Fibroblast of villous mesenchyme (primary cell): ENCODE data around the gene NRG3. TPM values are rescaled to one million over a fixed set of nuclear protein-coding genes. Genes with fewer than 3 reads are reported as not detected.
"Not testable (repeated sequence)": the region's sequence is repeated elsewhere in the genome, so short reads cannot be mapped to it uniquely, and the experiment has no call there.

Source experiments
- DNase-seq: peaks from one replicate; pipeline ENCODE4 v3.0.0-alpha.2; 2010; ENCODE audit warnings: low read depth
- H3K4me3 ChIP-seq: 2 replicates; pipeline ENCODE4 v1.5.1; 2011; ENCODE audit warnings: low read depth, mild to moderate bottlenecking, low read length
- total RNA-seq: library from RNA; depleted of rRNA; stranded (reverse); fragments of >200 nt; gene quantifications from 2 replicates; pipeline ENCODE4 v1.2.3, GENCODE V29; 2012
- TF ChIP-seq, protein P1 (sequence below): IDR thresholded peaks from 2 replicates; pipeline ENCODE4 v1.5.1; 2012; ENCODE audit warnings: low read depth, mild to moderate bottlenecking, low read length; ENCODE audit not compliant: insufficient read depth

Gene NRG3
- total RNA-seq, 1 donor, result not detected

DNA sequence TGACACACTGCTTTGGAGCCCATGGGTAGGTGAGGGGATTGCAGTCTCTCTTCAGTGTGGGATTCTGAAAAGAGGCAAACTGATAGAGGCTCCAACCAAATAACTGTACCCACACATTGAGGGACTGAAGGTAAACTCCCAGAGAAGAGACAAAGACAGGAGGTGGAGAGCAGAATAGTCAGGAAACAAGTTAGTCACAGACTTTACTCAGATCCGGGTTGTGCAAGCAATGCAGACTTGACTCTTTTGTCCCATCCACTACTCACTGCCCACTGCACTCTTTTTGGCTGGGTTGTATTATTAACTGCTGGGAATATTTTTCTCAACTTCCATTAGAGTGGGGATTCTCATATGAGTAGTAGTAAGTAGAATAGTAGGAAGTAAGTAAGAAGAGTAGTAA lies 152.7 kb downstream of the NRG3 start:
- DNase-seq, result no peak
- H3K4me3 ChIP-seq, result no peak overlapping the region
- TF ChIP-seq, protein P1, sequence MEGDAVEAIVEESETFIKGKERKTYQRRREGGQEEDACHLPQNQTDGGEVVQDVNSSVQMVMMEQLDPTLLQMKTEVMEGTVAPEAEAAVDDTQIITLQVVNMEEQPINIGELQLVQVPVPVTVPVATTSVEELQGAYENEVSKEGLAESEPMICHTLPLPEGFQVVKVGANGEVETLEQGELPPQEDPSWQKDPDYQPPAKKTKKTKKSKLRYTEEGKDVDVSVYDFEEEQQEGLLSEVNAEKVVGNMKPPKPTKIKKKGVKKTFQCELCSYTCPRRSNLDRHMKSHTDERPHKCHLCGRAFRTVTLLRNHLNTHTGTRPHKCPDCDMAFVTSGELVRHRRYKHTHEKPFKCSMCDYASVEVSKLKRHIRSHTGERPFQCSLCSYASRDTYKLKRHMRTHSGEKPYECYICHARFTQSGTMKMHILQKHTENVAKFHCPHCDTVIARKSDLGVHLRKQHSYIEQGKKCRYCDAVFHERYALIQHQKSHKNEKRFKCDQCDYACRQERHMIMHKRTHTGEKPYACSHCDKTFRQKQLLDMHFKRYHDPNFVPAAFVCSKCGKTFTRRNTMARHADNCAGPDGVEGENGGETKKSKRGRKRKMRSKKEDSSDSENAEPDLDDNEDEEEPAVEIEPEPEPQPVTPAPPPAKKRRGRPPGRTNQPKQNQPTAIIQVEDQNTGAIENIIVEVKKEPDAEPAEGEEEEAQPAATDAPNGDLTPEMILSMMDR, result no peak

DNA sequence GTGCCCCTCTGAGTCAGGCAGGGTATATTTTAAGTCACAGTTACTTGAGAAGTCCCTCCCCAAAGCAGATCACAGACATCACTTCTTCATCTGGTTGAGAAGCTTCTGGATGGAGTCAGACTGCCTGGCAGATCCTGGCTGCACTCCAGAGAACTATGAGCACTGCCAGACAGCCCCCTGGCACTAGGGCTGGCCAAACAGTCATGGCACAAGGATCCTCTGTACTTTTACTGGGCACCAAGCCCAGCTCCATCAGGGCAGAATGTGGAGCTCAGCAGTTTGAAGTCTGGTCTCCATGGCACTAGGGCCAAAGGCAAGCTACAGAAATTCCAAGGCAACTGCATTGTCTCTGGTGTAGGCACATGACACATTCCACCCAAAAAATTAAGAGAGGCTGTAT lies 162.1 kb downstream of the NRG3 start:
- no peak for DNase-seq
- TF ChIP-seq, protein P1, result no peak

DNA sequence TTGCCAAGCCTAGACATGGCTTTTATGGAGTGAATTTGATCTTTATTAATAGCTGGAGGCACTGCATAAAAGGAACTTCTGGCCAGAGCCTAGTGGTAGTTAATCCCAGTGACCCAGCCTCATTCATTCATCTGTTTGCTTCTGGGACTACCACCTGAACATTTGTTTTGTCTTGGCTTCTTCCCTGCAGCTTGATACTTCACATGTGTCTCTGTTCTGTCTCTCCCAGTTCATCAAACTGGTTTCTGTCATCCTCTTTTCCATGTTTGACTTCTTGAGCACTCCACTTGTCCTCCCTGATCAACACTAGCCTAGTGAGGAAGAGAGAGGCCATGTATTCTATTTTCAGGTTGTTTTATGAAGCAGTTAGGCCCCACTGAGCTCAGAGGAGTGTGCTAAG lies 163.6 kb downstream of the NRG3 start:
- no peak overlapping the region for H3K4me3 ChIP-seq
- TF ChIP-seq, protein P1, result no peak
- DNase-seq, result no peak

More for the DNA sequence above, 162.1 kb downstream of the NRG3 start:
- H3K4me3 ChIP-seq, result no peak overlapping the region

DNA sequence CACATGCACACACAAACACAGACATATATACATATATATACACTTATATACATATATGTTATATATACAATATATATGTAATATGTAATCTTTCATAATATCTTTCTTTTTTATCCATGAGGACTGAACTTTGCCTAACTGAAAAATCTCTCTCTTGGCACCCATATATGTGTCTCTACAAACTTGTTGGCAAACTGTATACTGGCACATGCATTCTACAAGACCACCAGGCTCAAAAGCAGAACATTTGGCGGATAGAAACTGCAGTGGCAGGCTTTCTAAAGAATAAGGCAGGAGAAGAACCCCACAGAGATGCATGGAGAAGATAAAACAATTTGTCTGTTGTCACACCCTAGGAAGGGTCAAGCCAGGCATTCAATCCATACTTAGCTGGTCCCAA lies 165.3 kb downstream of the NRG3 start:
- TF ChIP-seq, protein P1, result no peak

DNA sequence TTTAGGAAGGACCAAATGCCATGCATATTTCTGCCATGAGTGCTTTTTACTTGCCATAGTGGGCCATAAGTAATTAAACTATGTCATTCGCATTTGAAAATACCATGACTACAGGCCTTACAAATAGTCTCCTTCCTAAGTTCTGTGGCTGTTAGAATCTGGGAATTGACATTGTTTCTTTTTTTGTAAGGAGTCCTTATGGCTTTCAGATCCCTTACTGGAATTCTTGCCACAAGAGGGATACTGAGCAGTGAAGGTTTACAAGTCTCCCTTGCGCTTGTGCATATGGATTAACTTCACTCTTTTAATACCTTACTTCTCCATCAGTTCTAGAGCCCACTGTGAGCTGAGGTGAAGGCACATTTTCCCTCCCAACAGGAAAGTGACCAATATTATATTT lies 166.0 kb downstream of the NRG3 start:
- TF ChIP-seq, protein P1, result no peak
- no peak overlapping the region for H3K4me3 ChIP-seq
- no peak for DNase-seq

More for the DNA sequence above, 165.3 kb downstream of the NRG3 start:
- no peak overlapping the region for H3K4me3 ChIP-seq
- DNase-seq, result no peak

DNA sequence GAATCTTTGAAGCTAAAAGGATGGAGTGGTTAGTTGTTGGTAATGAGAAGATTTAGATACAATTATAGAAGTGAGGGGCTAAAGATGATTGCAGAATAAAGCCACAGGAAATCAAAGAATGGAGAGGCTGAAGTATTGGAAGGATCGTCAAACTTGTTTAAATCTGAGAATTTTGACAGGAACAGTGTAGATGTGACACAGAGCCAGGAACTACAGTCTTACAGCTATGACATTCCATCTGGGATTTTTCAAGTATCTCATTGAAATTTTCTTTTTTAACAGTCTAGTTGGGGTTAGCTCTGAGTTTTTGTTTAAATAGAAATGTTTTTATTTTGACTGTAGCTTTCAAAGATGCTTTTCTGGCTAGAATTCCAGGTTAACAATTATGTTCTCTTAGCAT lies 181.4 kb downstream of the NRG3 start:
- TF ChIP-seq, protein P1, result no peak
- DNase-seq, result no peak
- no peak overlapping the region for H3K4me3 ChIP-seq

DNA sequence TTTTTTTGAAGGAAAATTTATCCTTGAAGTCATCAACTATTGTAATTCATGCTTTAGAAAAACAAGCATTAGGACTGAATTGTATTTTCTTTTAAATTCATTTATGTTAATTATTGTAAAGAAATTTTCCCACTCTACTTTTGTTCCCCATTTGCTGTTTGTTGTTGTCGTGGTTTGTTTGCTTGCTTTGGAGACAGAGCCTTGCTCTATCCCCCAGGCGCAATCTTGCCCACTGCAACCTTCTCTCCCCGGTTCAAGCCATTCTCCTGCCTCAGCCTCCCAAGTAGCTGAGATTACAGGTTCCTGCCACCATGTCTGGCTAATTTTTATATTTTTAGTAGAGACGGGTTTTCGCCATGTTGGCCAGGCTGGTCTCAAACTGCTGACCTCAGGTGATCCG lies 192.2 kb downstream of the NRG3 start:
- H3K4me3 ChIP-seq, DNase-seq: not testable (repeated sequence)
